T-helper 17 cell (primary cell): ENCODE data around the gene ZDBF2. TPM values are rescaled to one million over a fixed set of nuclear protein-coding genes. Genes with fewer than 3 reads are reported as not detected.
"Not testable (repeated sequence)": the region's sequence is repeated elsewhere in the genome, so short reads cannot be mapped to it uniquely, and the experiment has no call there.

ENCODE experiments used
- ATAC-seq: fragments of 150-1000 bp; cut with Tn5 transposase; 2 replicates; pipeline ENCODE4 v1.10.0; 2021; ENCODE audit warnings: mild to moderate bottlenecking, moderate library complexity
- DNase-seq, 3 donors: peaks; one replicate each; pipeline versions ENCODE4 v3.0.0 to v3.0.0-alpha.2; 2020 to 2021
- H3K9me3 ChIP-seq: one replicate; pipeline ENCODE4 v1.7.0; 2013; ENCODE audit warnings: low read length, mild to moderate bottlenecking; ENCODE audit not compliant: control insufficient read depth, poor library complexity, severe bottlenecking
- H3K27ac Mint-ChIP-seq: one replicate; pipeline ENCODE4 v1.8.0; 2022; ENCODE audit warnings: mild to moderate bottlenecking, moderate library complexity, mixed read lengths
- H3K27me3 Mint-ChIP-seq: one replicate; pipeline ENCODE4 v1.8.0; 2022; ENCODE audit warnings: mixed read lengths
- H3K36me3 Mint-ChIP-seq: one replicate; pipeline ENCODE4 v1.8.0; 2022; ENCODE audit warnings: low read depth, mixed read lengths
- H3K4me1 Mint-ChIP-seq: one replicate; pipeline ENCODE4 v1.8.0; 2022; ENCODE audit warnings: mild to moderate bottlenecking, mixed read lengths
- H3K4me3 Mint-ChIP-seq: one replicate; pipeline ENCODE4 v1.8.0; 2022; ENCODE audit warnings: mild to moderate bottlenecking, moderate library complexity, mixed read lengths
- total RNA-seq, 4 donors: library from RNA in 2 of 4; stranded (reverse) in 2 of 4; gene quantifications; one replicate each; pipeline ENCODE4 v1.2.3 and lab custom pipeline; 2022 to 2026

The ZDBF2 gene
- total RNA-seq, 2 donors from 2014 or later = 14.0 to 23.2 TPM

GRCh38 chr2:206352571-206352970 lies 78.1 kb downstream of the ZDBF2 start:
- Mint-ChIP-seq H3K27me3 (no peaks in the 10 kb centered on the region), H3K36me3 (no peaks in the 10 kb centered on the region), H3K27ac (no peak overlapping the region), H3K4me3 (no peak overlapping the region), H3K4me1 (peaks cover 3% of the 10 kb centered on the region)
- no peak for DNase-seq
- no peaks in the 10 kb centered on the region for H3K9me3 ChIP-seq
- ATAC-seq = no peak

GRCh38 chr2:206353685-206354084 lies 79.2 kb downstream of the ZDBF2 start:
- ATAC-seq (no peak), DNase-seq (no peak)
- H3K9me3 ChIP-seq = no peaks in the 10 kb centered on the region
- peaks cover 3% of the 10 kb centered on the region for H3K4me1 Mint-ChIP-seq
- H3K4me3 Mint-ChIP-seq = no peak overlapping the region
- H3K36me3 Mint-ChIP-seq = no peaks in the 10 kb centered on the region
- H3K27ac Mint-ChIP-seq = no peak overlapping the region
- H3K27me3 Mint-ChIP-seq = no peaks in the 10 kb centered on the region

- Mint-ChIP-seq H3K36me3 (no peaks in the 10 kb centered on the region), H3K27me3 (no peaks in the 10 kb centered on the region), H3K4me3 (no peak overlapping the region), H3K4me1 (peaks cover 3% of the 10 kb centered on the region), H3K27ac (no peak overlapping the region)
- H3K9me3 ChIP-seq = no peaks in the 10 kb centered on the region
- ATAC-seq (no peak), DNase-seq (no peak)
Measured at GRCh38 chr2:206354129-206354528, 79.7 kb downstream of the ZDBF2 start.

GRCh38 chr2:206356840-206357239 lies 82.4 kb downstream of the ZDBF2 start:
- not testable (repeated sequence) for H3K36me3 Mint-ChIP-seq, H3K9me3 ChIP-seq, H3K4me1 Mint-ChIP-seq, H3K4me3 Mint-ChIP-seq, DNase-seq, H3K27me3 Mint-ChIP-seq, H3K27ac Mint-ChIP-seq, ATAC-seq

GRCh38 chr2:206360840-206361239 lies 86.4 kb downstream of the ZDBF2 start:
- not testable (repeated sequence) for H3K27ac Mint-ChIP-seq, H3K27me3 Mint-ChIP-seq, H3K9me3 ChIP-seq, DNase-seq, ATAC-seq, H3K4me1 Mint-ChIP-seq, H3K36me3 Mint-ChIP-seq, H3K4me3 Mint-ChIP-seq

GRCh38 chr2:206361407-206362045 lies 87.1 kb downstream of the ZDBF2 start:
- Mint-ChIP-seq H3K4me1 (no peaks in the 10 kb centered on the region), H3K4me3 (no peak overlapping the region), H3K27ac (no peak overlapping the region), H3K36me3 (peaks cover 2% of the 10 kb centered on the region), H3K27me3 (no peaks in the 10 kb centered on the region)
- no peak for DNase-seq
- ATAC-seq = no peak
- H3K9me3 ChIP-seq = no peaks in the 10 kb centered on the region

Other genes with a start within 250 kb of the ZDBF2 start
- gene INO80D, start 188.5 kb upstream of the ZDBF2 start, total RNA-seq = 10 to 100 TPM; 52.7 to 53.0 TPM
- 10 to 100 TPM; 30.9 to 35.2 TPM for gene NDUFS1, start 115.2 kb upstream of the ZDBF2 start, total RNA-seq
- gene EEF1B2, start 114.8 kb upstream of the ZDBF2 start, total RNA-seq = 100 to 1,000 TPM; 881 to 966 TPM
- 10 to 100 TPM; 16.4 to 29.6 TPM for gene ADAM23, start 168.9 kb downstream of the ZDBF2 start, total RNA-seq